GM18517 (cell line): Measurements from ENCODE around the gene SRCIN1.
"Not testable (repeated sequence)": the region's sequence is repeated elsewhere in the genome, so short reads cannot be mapped to it uniquely, and the experiment has no call there.

ENCODE experiments used
- ATAC-seq: cut with Tn5 transposase; IDR thresholded peaks from one replicate; pipeline ENCODE4 v1.9.1; 2021; ENCODE audit warnings: mild to moderate bottlenecking, moderate library complexity; ENCODE audit not compliant: unreplicated experiment

Gene SRCIN1

GRCh38 chr17:38511150-38512108 is 94.3 kb downstream of the SRCIN1 start:
- no peak for ATAC-seq

GRCh38 chr17:38510421-38511149 is 95.2 kb downstream of the SRCIN1 start:
- ATAC-seq: no peak

- no peak for ATAC-seq
These were observed 95.9 kb downstream of the SRCIN1 start for GRCh38 chr17:38509772-38510420.

- ATAC-seq: no peak
These were observed 96.6 kb downstream of the SRCIN1 start for GRCh38 chr17:38508954-38509771.

- no peak for ATAC-seq
These were observed 97.2 kb downstream of the SRCIN1 start for GRCh38 chr17:38508570-38508950.

- ATAC-seq: no peak
These were observed 97.7 kb downstream of the SRCIN1 start for GRCh38 chr17:38507921-38508569.

- no peak for ATAC-seq
These were observed 98.3 kb downstream of the SRCIN1 start for GRCh38 chr17:38507436-38507835.

- ATAC-seq: no peak
These were observed 101.5 kb downstream of the SRCIN1 start for GRCh38 chr17:38504216-38504615.

- not testable (repeated sequence) for ATAC-seq
These were observed 102.4 kb downstream of the SRCIN1 start for GRCh38 chr17:38503286-38503913.

- not testable (repeated sequence) for ATAC-seq
These were observed 104.0 kb downstream of the SRCIN1 start for GRCh38 chr17:38501718-38502117.

- ATAC-seq: not testable (repeated sequence)
These were observed 106.5 kb downstream of the SRCIN1 start for GRCh38 chr17:38499230-38499629.

- no peak for ATAC-seq
These were observed 107.4 kb downstream of the SRCIN1 start for GRCh38 chr17:38498353-38498752.

- ATAC-seq: not testable (repeated sequence)
These were observed 108.1 kb downstream of the SRCIN1 start for GRCh38 chr17:38497656-38498055.

- ATAC-seq: not testable (repeated sequence)
These were observed 111.6 kb downstream of the SRCIN1 start for GRCh38 chr17:38494152-38494551.

GRCh38 chr17:38492067-38493040 is 113.4 kb downstream of the SRCIN1 start:
- not testable (repeated sequence) for ATAC-seq

GRCh38 chr17:38491346-38492066 is 114.2 kb downstream of the SRCIN1 start:
- ATAC-seq: not testable (repeated sequence)

- not testable (repeated sequence) for ATAC-seq
These were observed 116.0 kb downstream of the SRCIN1 start for GRCh38 chr17:38489774-38490173.
